NT2/D1 (cell line): Measurements from ENCODE around the gene HOXA1.

Experiments
- DNase-seq: peaks from one replicate; pipeline ENCODE4 v3.0.0-alpha.2; 2011; ENCODE audit warnings: low read depth, low spot score
- H3K27me3 ChIP-seq: 2 replicates; pipeline ENCODE4 v1.6.0; 2011; ENCODE audit warnings: mild to moderate bottlenecking; ENCODE audit not compliant: insufficient read length, insufficient read depth
- H3K36me3 ChIP-seq: 2 replicates; pipeline ENCODE4 v1.6.1; 2011; ENCODE audit warnings: mild to moderate bottlenecking, low read length, mixed read lengths; ENCODE audit not compliant: insufficient read depth, insufficient read length
- H3K4me1 ChIP-seq: 2 replicates; pipeline ENCODE4 v1.5.1; 2011; ENCODE audit not compliant: insufficient read depth, insufficient read length
- H3K4me3 ChIP-seq: 2 replicates; pipeline ENCODE4 v1.5.1; 2011; ENCODE audit warnings: low read depth; ENCODE audit not compliant: insufficient read length
- H3K9ac ChIP-seq: 2 replicates; pipeline ENCODE4 v1.6.0; 2011; ENCODE audit warnings: low read depth; ENCODE audit not compliant: insufficient read length
- H3K9me3 ChIP-seq: 2 replicates; pipeline ENCODE4 v1.5.1; 2011; ENCODE audit warnings: mild to moderate bottlenecking, low read length; ENCODE audit not compliant: insufficient read depth
- SUZ12 ChIP-seq: IDR thresholded peaks from 2 replicates; pipeline ENCODE4 v1.6.1; 2011; ENCODE audit not compliant: insufficient read length, insufficient read depth; ENCODE audit errors: extremely low read depth
- YY1 ChIP-seq: IDR thresholded peaks from 2 replicates; pipeline ENCODE4 v1.6.1; 2011; ENCODE audit not compliant: insufficient read length, insufficient read depth
- ZNF274 ChIP-seq: IDR thresholded peaks from 2 replicates; pipeline ENCODE4 v1.6.1; 2011; ENCODE audit warnings: mild to moderate bottlenecking, low read depth, low read length

The HOXA1 gene

GRCh38 chr7:27124096-27124901 lies 28.5 kb upstream of the HOXA1 start:
- Histone ChIP-seq H3K4me3 (no peak overlapping the region), H3K27me3 (peaks cover 100% of the 10 kb centered on the region), H3K36me3 (no peaks in the 10 kb centered on the region), H3K4me1 (no peaks in the 10 kb centered on the region), H3K9me3 (no peaks in the 10 kb centered on the region), H3K9ac (no peak overlapping the region)
- DNase-seq: no peak
- TF ChIP-seq SUZ12 (peak; percentile 82), YY1 (no peak)

DNA sequence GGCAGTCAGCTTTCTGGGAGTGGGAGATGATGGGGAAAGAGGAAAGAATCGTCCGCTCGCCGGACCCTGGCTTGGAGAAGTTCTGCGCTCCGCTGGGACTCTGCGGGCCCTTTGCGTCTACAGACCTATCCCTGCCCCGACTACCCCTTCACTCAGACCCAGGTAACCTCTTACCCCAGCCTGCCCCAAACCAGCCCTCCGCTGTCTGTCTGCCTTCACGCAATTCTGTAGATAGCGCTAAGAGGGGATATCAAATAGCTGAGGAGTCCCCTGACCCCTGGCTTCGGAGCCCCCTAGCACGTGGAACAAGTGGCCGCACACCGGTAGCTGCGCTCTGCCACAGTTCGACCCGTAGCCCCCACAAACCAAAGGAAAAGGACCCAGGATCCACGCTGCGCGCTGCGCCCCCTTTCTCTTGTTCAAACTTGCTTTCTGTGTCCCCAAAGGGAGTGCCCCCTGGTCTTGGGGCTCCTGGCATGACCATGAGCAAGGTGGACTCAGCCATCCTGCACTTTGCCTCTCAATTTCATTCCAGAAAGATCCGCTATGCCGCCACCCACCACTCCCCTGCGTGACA lies 27.8 kb upstream of the HOXA1 start:
- H3K4me3 ChIP-seq: no peak overlapping the region
- no peak for DNase-seq
- H3K9ac ChIP-seq: no peak overlapping the region

DNA sequence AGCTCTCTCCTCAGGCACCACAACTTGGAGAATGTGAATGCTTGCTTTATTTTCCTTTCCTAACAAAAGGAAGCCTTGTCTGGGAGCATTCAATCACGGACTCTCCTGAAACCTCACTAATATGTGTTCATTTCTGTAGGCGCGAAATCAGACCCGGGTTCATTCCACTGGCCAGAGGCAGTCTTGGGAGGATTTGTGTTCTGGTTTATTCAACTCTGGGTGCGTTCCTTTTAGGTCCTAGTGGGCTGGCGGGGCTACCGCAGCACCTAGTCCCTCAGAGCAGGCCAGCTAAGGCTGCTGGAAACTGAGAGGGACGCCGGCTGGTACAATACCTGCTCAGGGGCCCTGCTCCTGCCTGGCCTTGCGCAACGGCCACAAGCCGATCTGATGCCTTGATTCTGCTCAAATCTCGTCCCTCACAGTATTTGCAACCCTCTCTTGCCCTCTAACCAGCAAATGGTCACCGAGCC lies 27.2 kb upstream of the HOXA1 start:
- no peak overlapping the region for H3K4me3 ChIP-seq
- DNase-seq: no peak
- no peaks in the 10 kb centered on the region for H3K4me1 ChIP-seq
- H3K36me3 ChIP-seq: no peaks in the 10 kb centered on the region
- peaks cover 100% of the 10 kb centered on the region for H3K27me3 ChIP-seq
- no peaks in the 10 kb centered on the region for H3K9me3 ChIP-seq
- no peak overlapping the region for H3K9ac ChIP-seq
- TF ChIP-seq SUZ12 (peak; percentile 43), YY1 (no peak)

More for the DNA sequence above, 27.8 kb upstream of the HOXA1 start:
- Histone ChIP-seq H3K27me3 (peaks cover 100% of the 10 kb centered on the region), H3K4me1 (no peaks in the 10 kb centered on the region), H3K36me3 (no peaks in the 10 kb centered on the region), H3K9me3 (no peaks in the 10 kb centered on the region)
- TF ChIP-seq YY1 (no peak), SUZ12 (no peak), ZNF274 (no peak)

- no peak overlapping the region for H3K9ac ChIP-seq
- H3K4me1 ChIP-seq: no peaks in the 10 kb centered on the region
- no peaks in the 10 kb centered on the region for H3K36me3 ChIP-seq
- no peaks in the 10 kb centered on the region for H3K9me3 ChIP-seq
- TF ChIP-seq YY1 (no peak), ZNF274 (no peak), SUZ12 (no peak)
- no peak overlapping the region for H3K4me3 ChIP-seq
- peaks cover 100% of the 10 kb centered on the region for H3K27me3 ChIP-seq
- no peak for DNase-seq
Measured at GRCh38 chr7:27122077-27122910, 26.5 kb upstream of the HOXA1 start.

DNA sequence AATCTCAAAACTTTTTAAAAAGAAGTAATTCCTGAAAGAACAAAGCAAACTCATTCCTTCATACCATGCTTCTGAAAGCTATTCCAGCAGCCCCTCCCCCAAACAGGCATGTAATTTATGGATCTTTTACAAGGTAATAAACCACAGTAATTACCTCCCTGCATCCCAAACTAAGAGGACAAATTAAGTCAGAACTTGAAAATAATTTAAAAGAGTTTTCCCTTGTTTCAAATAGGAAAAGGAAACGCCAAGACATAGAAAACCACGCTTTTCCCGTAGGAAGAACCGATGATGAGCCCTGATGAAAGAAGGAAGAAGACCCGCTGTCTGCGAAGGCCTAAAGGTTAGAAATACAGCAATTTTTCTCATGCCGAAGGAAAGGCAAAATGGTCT lies 25.9 kb upstream of the HOXA1 start:
- DNase-seq: no peak
- Histone ChIP-seq H3K9me3 (no peaks in the 10 kb centered on the region), H3K36me3 (no peaks in the 10 kb centered on the region), H3K4me1 (no peaks in the 10 kb centered on the region), H3K27me3 (peaks cover 100% of the 10 kb centered on the region), H3K4me3 (no peak overlapping the region), H3K9ac (no peak overlapping the region)
- no peak for TF ChIP-seq YY1

DNA sequence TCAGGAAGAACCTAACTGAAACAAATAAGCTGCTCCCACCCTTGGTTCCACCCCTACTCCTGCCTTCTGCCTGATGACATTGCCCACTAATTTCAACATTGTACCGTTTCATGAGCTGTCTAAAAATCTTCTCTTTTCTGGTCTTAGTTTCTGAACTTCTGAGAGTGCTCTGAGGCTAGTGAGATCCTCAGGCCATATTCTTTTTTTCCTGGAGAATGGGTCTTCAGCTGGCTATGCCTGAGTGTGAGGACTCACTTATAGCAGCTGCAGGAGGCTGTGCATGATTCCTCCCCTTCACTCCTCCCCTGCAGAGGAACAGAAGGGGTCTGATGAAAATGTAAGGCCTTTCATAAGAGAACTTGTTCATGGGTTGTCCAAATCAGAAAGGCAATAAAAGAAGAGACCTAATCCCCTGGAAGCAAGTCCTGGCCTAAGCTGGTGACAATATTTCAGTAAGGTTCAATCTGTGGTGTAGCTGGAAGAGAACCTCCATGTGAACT lies 23.7 kb upstream of the HOXA1 start:
- Histone ChIP-seq H3K36me3 (no peaks in the 10 kb centered on the region), H3K27me3 (peaks cover 100% of the 10 kb centered on the region), H3K9me3 (no peaks in the 10 kb centered on the region), H3K4me1 (peaks cover 2% of the 10 kb centered on the region), H3K4me3 (no peak overlapping the region), H3K9ac (no peak overlapping the region)
- DNase-seq: no peak
- TF ChIP-seq SUZ12: no peak
- no peak for TF ChIP-seq ZNF274
- no peak for TF ChIP-seq YY1

- TF ChIP-seq SUZ12: no peak
- no peak for TF ChIP-seq YY1
- Histone ChIP-seq H3K9ac (no peak overlapping the region), H3K4me1 (peaks cover 2% of the 10 kb centered on the region), H3K36me3 (no peaks in the 10 kb centered on the region), H3K27me3 (peaks cover 97% of the 10 kb centered on the region), H3K9me3 (no peaks in the 10 kb centered on the region), H3K4me3 (no peak overlapping the region)
- no peak for DNase-seq
Measured at GRCh38 chr7:27118580-27118979, 22.8 kb upstream of the HOXA1 start.
